HG02678 (cell line): ENCODE data around the gene LOXL1.
"Not testable (repeated sequence)": the region's sequence is repeated elsewhere in the genome, so short reads cannot be mapped to it uniquely, and the experiment has no call there.

Source experiments
- ATAC-seq: cut with Tn5 transposase; IDR thresholded peaks from one replicate; pipeline ENCODE4 v1.9.1; 2021; ENCODE audit warnings: mild to moderate bottlenecking, moderate library complexity; ENCODE audit not compliant: unreplicated experiment

LOXL1 gene

GRCh38 chr15:73937296-73937695, 11.0 kb downstream of the LOXL1 start:
- ATAC-seq, result no peak

GRCh38 chr15:73937726-73938125, 11.5 kb downstream of the LOXL1 start:
- ATAC-seq, result no peak

GRCh38 chr15:73938516-73938915, 12.3 kb downstream of the LOXL1 start:
- not testable (repeated sequence) for ATAC-seq

GRCh38 chr15:73939138-73939537, 12.9 kb downstream of the LOXL1 start:
- ATAC-seq, result no peak

- ATAC-seq, result no peak
These were observed 14.1 kb downstream of the LOXL1 start for GRCh38 chr15:73940061-73940981.

GRCh38 chr15:73941044-73941443, 14.8 kb downstream of the LOXL1 start:
- no peak for ATAC-seq

GRCh38 chr15:73941449-73941848, 15.2 kb downstream of the LOXL1 start:
- no peak for ATAC-seq

GRCh38 chr15:73941871-73942635, 15.8 kb downstream of the LOXL1 start:
- no peak for ATAC-seq

GRCh38 chr15:73942751-73943270, 16.5 kb downstream of the LOXL1 start:
- no peak for ATAC-seq

- ATAC-seq, result no peak
These were observed 18.2 kb downstream of the LOXL1 start for GRCh38 chr15:73944161-73945129.

GRCh38 chr15:73945130-73945508, 18.9 kb downstream of the LOXL1 start:
- no peak for ATAC-seq

GRCh38 chr15:73946046-73946721, 19.9 kb downstream of the LOXL1 start:
- no peak for ATAC-seq

- ATAC-seq, result no peak
These were observed 20.6 kb downstream of the LOXL1 start for GRCh38 chr15:73946795-73947370.

- ATAC-seq, result no peak
These were observed 21.4 kb downstream of the LOXL1 start for GRCh38 chr15:73947651-73948050.

- no peak for ATAC-seq
These were observed 22.1 kb downstream of the LOXL1 start for GRCh38 chr15:73948396-73948795.

GRCh38 chr15:73948982-73949381, 22.7 kb downstream of the LOXL1 start:
- no peak for ATAC-seq

- no peak for ATAC-seq
These were observed 23.2 kb downstream of the LOXL1 start for GRCh38 chr15:73949496-73949895.

- no peak for ATAC-seq
These were observed 24.2 kb downstream of the LOXL1 start for GRCh38 chr15:73950479-73950830.

GRCh38 chr15:73950831-73951561, 24.7 kb downstream of the LOXL1 start:
- peak; percentile 74 for ATAC-seq
